Measurements from ENCODE around the gene PCDH15.

GRCh38 chr10:54026340-54026739 is 774.7 kb downstream of the PCDH15 start:
- TF ChIP-seq EZH2phosphoT487 (IDR thresholded peaks at IDR 0.05; ENCODE audit: insufficient read depth, low read depth) (no peak), EZH2 (IDR thresholded peaks at IDR 0.05; ENCODE audit: insufficient read depth, poor library complexity, severe bottlenecking) (no peak)
